ENCODE results near the gene NOC3L. TPM values are rescaled to one million over a fixed set of nuclear protein-coding genes. Genes with fewer than 3 reads are reported as not detected.
A peak's percentile ranks its signal among the peaks of the same experiment; 100 is the strongest.

The NOC3L gene
- total and polyA plus RNA-seq, 12 donors: 3.7 to 9.3 (median 7.8) TPM

DNA sequence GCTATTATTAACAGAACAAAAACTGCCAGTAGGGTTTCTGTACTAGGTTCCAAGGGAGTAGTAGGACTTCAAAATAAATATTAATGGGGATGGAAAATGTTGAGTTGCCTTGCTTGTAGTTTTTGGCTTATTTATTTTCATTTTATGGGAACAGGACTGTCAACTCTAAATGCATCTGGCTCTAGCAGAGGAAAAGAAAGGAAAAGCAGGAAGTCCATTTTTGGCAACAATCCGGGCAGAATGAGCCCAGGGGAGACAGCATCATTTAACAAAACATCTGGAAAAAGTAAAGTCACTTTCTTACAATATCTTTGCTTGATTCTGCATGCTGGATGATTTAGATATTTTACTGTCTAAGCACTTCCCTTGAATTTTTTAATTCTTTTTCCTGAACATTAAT, 69.4 kb downstream of the NOC3L start:
- Histone ChIP-seq H3K27me3 (no peaks in the 10 kb centered on the region), H3K9me3 (no peaks in the 10 kb centered on the region), H3K36me3 (peaks cover 0 to 46% (median 0%) of the 10 kb centered on the region in 9 donors), H3K27ac (peak overlapping the region in 6 of 10 donors; percentile 26 to 68 (median 43)), H3K4me1 (peaks cover 0 to 26% (median 19%) of the 10 kb centered on the region in 9 donors), H3K4me3 (no peak overlapping the region)
- ATAC-seq (peak in 7 of 8 donors; percentile 18 to 90 (median 86)), DNase-seq (peak in 1 of 2 donors; percentile 80)
- TF ChIP-seq, protein P1, sequence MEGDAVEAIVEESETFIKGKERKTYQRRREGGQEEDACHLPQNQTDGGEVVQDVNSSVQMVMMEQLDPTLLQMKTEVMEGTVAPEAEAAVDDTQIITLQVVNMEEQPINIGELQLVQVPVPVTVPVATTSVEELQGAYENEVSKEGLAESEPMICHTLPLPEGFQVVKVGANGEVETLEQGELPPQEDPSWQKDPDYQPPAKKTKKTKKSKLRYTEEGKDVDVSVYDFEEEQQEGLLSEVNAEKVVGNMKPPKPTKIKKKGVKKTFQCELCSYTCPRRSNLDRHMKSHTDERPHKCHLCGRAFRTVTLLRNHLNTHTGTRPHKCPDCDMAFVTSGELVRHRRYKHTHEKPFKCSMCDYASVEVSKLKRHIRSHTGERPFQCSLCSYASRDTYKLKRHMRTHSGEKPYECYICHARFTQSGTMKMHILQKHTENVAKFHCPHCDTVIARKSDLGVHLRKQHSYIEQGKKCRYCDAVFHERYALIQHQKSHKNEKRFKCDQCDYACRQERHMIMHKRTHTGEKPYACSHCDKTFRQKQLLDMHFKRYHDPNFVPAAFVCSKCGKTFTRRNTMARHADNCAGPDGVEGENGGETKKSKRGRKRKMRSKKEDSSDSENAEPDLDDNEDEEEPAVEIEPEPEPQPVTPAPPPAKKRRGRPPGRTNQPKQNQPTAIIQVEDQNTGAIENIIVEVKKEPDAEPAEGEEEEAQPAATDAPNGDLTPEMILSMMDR (IDR thresholded peaks at IDR 0.05): no peak
- intact Hi-C loops (cut with DNase I): no loop called here
- 33 to 53% methylated on average over 1 of the region's 1 CpG for WGBS, 2 donors

DNA sequence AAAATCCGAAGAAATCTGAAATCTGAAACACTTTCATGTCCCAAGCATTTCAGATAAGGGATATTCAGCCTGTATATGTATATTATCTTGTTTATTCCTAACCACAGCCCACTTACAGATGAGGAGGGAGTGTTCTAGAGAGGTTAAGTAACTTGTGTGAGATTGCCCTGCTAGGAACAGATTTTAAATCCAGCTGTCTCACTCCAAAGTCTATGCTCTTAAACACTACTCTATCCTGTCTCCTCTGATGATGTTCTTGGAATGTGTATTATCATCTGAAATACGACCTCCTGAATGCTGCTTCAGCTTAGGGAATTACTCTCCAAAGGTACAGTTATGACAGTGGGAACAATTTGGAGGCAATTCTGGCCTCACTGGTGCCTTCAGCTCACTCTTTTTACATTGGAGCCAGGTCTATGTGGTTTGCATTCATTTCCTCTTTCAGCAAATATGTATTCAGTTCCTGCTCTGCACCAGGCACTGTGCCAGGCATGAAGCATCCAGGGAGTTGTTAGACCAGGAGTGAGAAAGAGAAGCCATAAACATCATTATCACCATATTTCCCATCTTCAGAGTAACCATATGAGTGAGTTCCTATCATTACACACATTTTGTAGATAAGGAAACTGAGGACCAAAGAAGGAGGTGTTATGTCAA, 70.2 kb downstream of the NOC3L start:
- Histone ChIP-seq H3K9me3 (no peaks in the 10 kb centered on the region), H3K4me1 (peaks cover 0 to 30% (median 19%) of the 10 kb centered on the region in 9 donors), H3K4me3 (no peak overlapping the region), H3K27ac (peak overlapping the region in 7 of 10 donors; percentile 26 to 68 (median 41)), H3K27me3 (no peaks in the 10 kb centered on the region), H3K36me3 (peaks cover 0 to 46% (median 0%) of the 10 kb centered on the region in 9 donors)
- intact Hi-C loops (cut with DNase I): no loop called here
- ATAC-seq (peak in 6 of 8 donors; percentile 20 to 73 (median 56)), DNase-seq (peak; percentile 41 to 46)
- 49 to 52% methylated on average over 2 of the region's 2 CpGs for WGBS, 2 donors
- TF ChIP-seq, protein P1 (IDR thresholded peaks at IDR 0.05): no peak

DNA sequence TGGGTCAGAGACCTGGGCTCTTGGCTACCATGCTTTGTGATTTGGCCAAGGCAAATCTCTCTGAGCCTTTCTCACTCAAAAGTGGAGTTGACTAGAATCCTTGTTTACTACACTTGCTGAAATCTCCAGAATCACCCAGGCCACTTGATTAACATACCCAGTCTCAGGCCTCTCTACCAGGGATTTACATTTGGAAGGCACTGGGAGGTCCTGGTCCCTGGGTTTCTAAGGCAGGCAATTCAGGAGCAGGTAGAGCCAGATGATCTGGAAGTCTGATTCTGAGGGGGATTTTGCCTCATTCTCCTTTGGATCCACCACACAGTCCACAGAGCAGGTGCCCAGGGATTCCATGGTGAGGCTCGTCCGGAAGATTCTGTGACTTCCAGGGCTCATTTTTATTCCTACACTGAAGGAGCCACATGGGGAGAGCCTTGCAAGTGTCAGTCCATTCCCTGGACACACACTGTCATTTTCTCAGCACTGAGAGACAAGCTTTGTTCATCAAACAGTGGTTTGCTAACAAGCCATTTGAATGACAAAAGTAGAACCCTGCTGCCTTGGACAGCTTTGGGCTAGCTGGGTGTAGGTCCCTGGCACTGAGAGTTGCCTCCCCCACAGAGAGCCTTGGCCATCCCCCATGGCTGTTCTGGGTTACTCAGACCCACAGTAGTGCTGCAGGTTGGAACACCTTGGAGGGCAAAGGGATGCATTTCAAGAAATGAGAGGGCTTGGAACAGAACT, 74.2 kb downstream of the NOC3L start:
- H3K36me3 ChIP-seq: peaks cover 0 to 59% (median 5%) of the 10 kb centered on the region in 9 donors
- DNase-seq: no peak

DNA sequence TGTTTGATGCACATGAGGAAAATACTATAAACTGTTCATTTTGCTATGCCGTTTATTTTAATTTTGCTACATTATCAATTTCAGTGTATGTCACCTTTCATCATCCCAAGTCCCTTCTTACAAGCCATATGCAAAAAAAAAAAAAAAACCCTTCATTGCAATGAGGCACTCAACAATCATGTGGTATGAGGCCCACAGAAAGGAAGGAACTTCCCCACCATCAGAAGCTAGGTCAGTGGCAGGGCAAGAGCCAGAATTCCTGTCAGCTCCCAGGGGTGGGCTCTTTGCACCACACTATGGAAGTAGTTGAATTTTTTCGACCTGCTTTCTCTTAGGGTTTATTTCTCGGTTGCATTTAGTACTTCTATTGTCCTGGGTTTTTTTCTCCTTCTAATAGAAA, 75.4 kb downstream of the NOC3L start:
- H3K27me3 ChIP-seq: no peaks in the 10 kb centered on the region
- ATAC-seq: peak in 1 of 8 donors; percentile 48
- no peak overlapping the region for H3K27ac ChIP-seq
- H3K36me3 ChIP-seq: peaks cover 0 to 70% (median 5%) of the 10 kb centered on the region in 9 donors
- H3K4me1 ChIP-seq: peaks cover 0 to 14% (median 7%) of the 10 kb centered on the region in 9 donors
- H3K9me3 ChIP-seq: no peaks in the 10 kb centered on the region
- H3K4me3 ChIP-seq: no peak overlapping the region
- TF ChIP-seq, protein P1 (IDR thresholded peaks at IDR 0.05): no peak
- WGBS, 2 donors: 46 to 62% methylated on average over 3 of the region's 3 CpGs
- intact Hi-C loops (cut with DNase I): loop anchor here in 1 of 10 donors (10.0 kb wide), 1 partner anchor 157 kb away; no protein-coding TSS in a partner anchor
- no peak for DNase-seq

More for the DNA sequence above, 74.2 kb downstream of the NOC3L start:
- H3K4me1 ChIP-seq: peaks cover 0 to 26% (median 19%) of the 10 kb centered on the region in 9 donors
- intact Hi-C loops (cut with DNase I): loop anchor here in 1 of 10 donors (10.0 kb wide), 1 partner anchor 156 kb away; no protein-coding TSS in a partner anchor
- H3K27ac ChIP-seq: no peak overlapping the region
- no peak for ATAC-seq
- WGBS, 2 donors: 92 to 97% methylated on average over 2 of the region's 2 CpGs
- no peak overlapping the region for H3K4me3 ChIP-seq
- no peaks in the 10 kb centered on the region for H3K27me3 ChIP-seq
- TF ChIP-seq, protein P1 (IDR thresholded peaks at IDR 0.05): no peak
- H3K9me3 ChIP-seq: no peaks in the 10 kb centered on the region

Measured in heart right ventricle (tissue), 16 donors.